K562 (cell line): ENCODE measurements around the gene ERCC4. TPM values are rescaled to one million over a fixed set of nuclear protein-coding genes. Genes with fewer than 3 reads are reported as not detected.

ENCODE experiments used
- ATAC-seq: fragments of 200-7000 bp; cut with Tn5 transposase; 3 replicates; pipeline ENCODE4 v1.9.1; 2020; ENCODE audit warnings: moderate library complexity
- BruUV-seq: library from RNA; stranded (reverse); fragments of 400-500 nt; replicated peaks from 2 replicates; lab custom pipeline; 2021; lab: Mats Ljungman, UMichigan
- CTCF ChIA-PET: fragments of 300-600 bp; formaldehyde crosslinking; extraction: SDS; loops from one replicate; lab custom pipeline; 2021; ENCODE audit warnings: low intra/inter-chr PET ratio; lab: Yijun Ruan, JAX
- POLR2A ChIA-PET: fragments of 300-600, 350-650 bp; sonication (Branson Sonifier 250); formaldehyde crosslinking; extraction: SDS; loops from one replicate; lab custom pipeline; 2021; ENCODE audit warnings: antibody characterized with exemption, inconsistent platforms; lab: Yijun Ruan, JAX
- DNase-seq, 4 experiments: peaks; one replicate each; pipeline versions ENCODE4 v3.0.0 to v3.0.0-alpha.2; 2011 to 2018; ENCODE audit warnings: low spot score in 3 of 4, mixed read lengths in 3 of 4; ENCODE audit errors: extremely low read depth in 1 of 4
- FAIRE-seq: peaks from 2 replicates; lab custom pipeline; 2011; peaks lifted over from hg19 to GRCh38; lab: Jason Lieb, UNC
- H2AFZ ChIP-seq: 2 replicates; pipeline ENCODE4 v1.6.0; 2011; ENCODE audit warnings: low read depth, low read length, control low read depth, inconsistent platforms
- H3K27ac ChIP-seq: fragments of 200-600 bp; 3 replicates; pipeline ENCODE4 v1.8.0; 2011; ENCODE audit warnings: low read depth, mild to moderate bottlenecking, control low read depth, inconsistent platforms, low read length, moderate library complexity, mixed read lengths; ENCODE audit errors: extremely low read depth
- H3K27me3 ChIP-seq, 2 experiments: fragments of 300-600 bp in 1 of 2; 2 replicates in 1 of 2; 3 replicates in 1 of 2; pipeline versions ENCODE4 v1.6.0 to v1.8.0; 2011; ENCODE audit warnings: inconsistent platforms in 2 of 2, low read length in 2 of 2, mild to moderate bottlenecking in 1 of 2, mixed read lengths in 1 of 2, moderate library complexity in 1 of 2; ENCODE audit not compliant: control insufficient read depth in 2 of 2, insufficient read depth in 2 of 2
- H3K36me3 ChIP-seq: fragments of 300-600 bp; 3 replicates; pipeline ENCODE4 v1.8.0; 2011; ENCODE audit warnings: mild to moderate bottlenecking, low read length, inconsistent platforms; ENCODE audit not compliant: control insufficient read depth, insufficient read depth
- H3K4me1 ChIP-seq, 2 experiments: fragments of 200-600 bp in 1 of 2; replicated peaks in 1 of 2; 2 replicates in 1 of 2; 3 replicates in 1 of 2; pipeline versions ENCODE4 v1.5.1 to v1.8.0; 2011; ENCODE audit warnings: inconsistent platforms in 2 of 2, low read length in 2 of 2, mild to moderate bottlenecking in 1 of 2, mixed read lengths in 1 of 2, moderate library complexity in 1 of 2; ENCODE audit not compliant: control insufficient read depth in 2 of 2, insufficient read depth in 2 of 2
- H3K4me2 ChIP-seq: 2 replicates; pipeline ENCODE4 v1.6.1; 2011; ENCODE audit warnings: low read length, control low read depth, inconsistent platforms, mixed read lengths; ENCODE audit not compliant: insufficient read depth
- H3K4me3 ChIP-seq: fragments of 200-600 bp; sonication (generic), shearing (Covaris generic); 2 replicates; pipeline ENCODE4 v1.5.1; 2016; ENCODE audit warnings: control low read depth, inconsistent platforms
- H3K79me2 ChIP-seq: fragments of 200-600 bp; 3 replicates; pipeline ENCODE4 v1.8.0; 2011; ENCODE audit warnings: low read length, inconsistent platforms; ENCODE audit not compliant: control insufficient read depth, insufficient read depth
- H3K9ac ChIP-seq, 2 experiments: 2 replicates each; pipeline versions ENCODE4 v1.6.0 to v1.6.1; 2011; ENCODE audit warnings: low read depth in 2 of 2, low read length in 2 of 2, control low read depth in 1 of 2, inconsistent platforms in 1 of 2, mild to moderate bottlenecking in 1 of 2, mixed read lengths in 1 of 2; ENCODE audit not compliant: insufficient read depth in 1 of 2
- H3K9me1 ChIP-seq: one replicate; pipeline ENCODE4 v1.6.0; 2011; ENCODE audit warnings: inconsistent platforms, mild to moderate bottlenecking, low read length, moderate library complexity; ENCODE audit not compliant: control insufficient read depth, insufficient read depth
- H3K9me3 ChIP-seq: replicated peaks from 2 replicates; pipeline ENCODE4 v1.5.1; 2011; ENCODE audit warnings: low read depth, low read length, inconsistent platforms; ENCODE audit not compliant: control insufficient read depth, insufficient read depth
- H4K20me1 ChIP-seq: replicated peaks from 2 replicates; pipeline ENCODE4 v1.6.1; 2011; ENCODE audit warnings: low read length, inconsistent platforms, mixed read lengths; ENCODE audit not compliant: control insufficient read depth, insufficient read depth
- ARHGAP35 ChIP-seq: fragments of 450-650 bp; IDR thresholded peaks from 2 replicates; pipeline ENCODE4 v1.6.1; 2018; ENCODE audit not compliant: partially characterized antibody
- SP1 ChIP-seq: sonication (generic); formaldehyde crosslinking; IDR thresholded peaks from 2 replicates; pipeline ENCODE4 v1.8.1; 2022; ENCODE audit warnings: mild to moderate bottlenecking, missing genetic modification reagents
- SRSF9 ChIP-seq: fragments of 200-400 bp; formaldehyde crosslinking; IDR thresholded peaks from 2 replicates; pipeline ENCODE4 v1.6.1; 2017; ENCODE audit warnings: low read depth, low read length, borderline replicate concordance
- TEAD2 ChIP-seq: fragments of 450-650 bp; IDR thresholded peaks from 2 replicates; pipeline ENCODE4 v1.6.1; 2016; ENCODE audit warnings: missing genetic modification characterization, control low read depth, missing compliant biosample characterization
- THRB ChIP-seq: fragments of 450-650 bp; formaldehyde crosslinking; conservative IDR thresholded peaks from 2 replicates; pipeline ENCODE4 v1.4.0; 2022; ENCODE audit warnings: mild to moderate bottlenecking, missing genetic modification characterization
- TRIM24 ChIP-seq, 2 experiments: fragments of 450-650 bp; IDR thresholded peaks; 2 replicates each; pipeline ENCODE4 v1.6.1; 2016
- ZFPM2 ChIP-seq: fragments of 250-450 bp; sonication (Bioruptor Pico); IDR thresholded peaks from 2 replicates; pipeline ENCODE4 v1.5.1; 2022; ENCODE audit warnings: mild to moderate bottlenecking
- ZNF232 ChIP-seq: sonication (generic); formaldehyde crosslinking; IDR thresholded peaks from 2 replicates; pipeline ENCODE4 v1.8.0; 2022; ENCODE audit warnings: mild to moderate bottlenecking, missing genetic modification reagents
- ZNF41 ChIP-seq: fragments of 250-450 bp; sonication (Bioruptor Pico); conservative IDR thresholded peaks from 2 replicates; pipeline ENCODE4 v1.4.0; 2020; ENCODE audit warnings: mild to moderate bottlenecking
- ZNF655 ChIP-seq: fragments of 250-450 bp; sonication (Bioruptor Pico); IDR thresholded peaks from 2 replicates; pipeline ENCODE4 v1.5.0; 2021
- ZNF707 ChIP-seq: fragments of 250-450 bp; sonication (Bioruptor Pico); conservative IDR thresholded peaks from 2 replicates; pipeline ENCODE4 v1.8.0; 2022; ENCODE audit warnings: inconsistent platforms, mild to moderate bottlenecking, moderate library complexity
- WGBS: fragments of 100-300 bp; shearing (Covaris generic); methylation state at CpG from one replicate; pipeline ENCODE4 v1.1.6; 2016; ENCODE audit warnings: low coverage, mixed read lengths; ENCODE audit not compliant: insufficient coverage; ENCODE audit errors: missing lambda C conversion rate; 5-methylcytosine and 5-hydroxymethylcytosine counted together
- in situ Hi-C: fragments of 300-500 bp; cut with MboI; formaldehyde crosslinking; loops from 4 replicates; pipeline ENCODE4 v1.15.0; 2018; ENCODE audit warnings: inconsistent platforms, mixed read lengths
- intact Hi-C: fragments of 100-400 bp; cut with micrococcal nuclease; formaldehyde crosslinking; loops from 2 replicates; pipeline ENCODE4 v1.14.2; 2022
- polyA plus RNA-seq, 8 experiments: library from polyadenylated mRNA; depleted of rRNA in 4 of 8; stranded (reverse) in 5 of 8; unstranded in 3 of 8; fragments of >200 nt; fragmentation: Nextera tagmentation in 2 of 8; fragmentation: Illumina TruSeq in 1 of 8; extraction: Ambion mirVana in 2 of 8; extraction: Trizol in 1 of 8; gene quantifications; 2 replicates each; pipeline versions ENCODE4 v1.2.1 to v1.2.3, GENCODE V29; 2011 to 2014; ENCODE audit warnings: inconsistent platforms in 1 of 8, missing spikeins in 1 of 8
- total RNA-seq, 7 experiments: library from RNA; depleted of rRNA in 6 of 7; stranded (reverse); fragments of >200 nt in 6 of 7; fragmentation: Illumina TruSeq in 2 of 7; extraction: Trizol in 2 of 7; gene quantifications; 2 replicates each; pipeline versions ENCODE4 v1.2.1 to v1.2.3, GENCODE V29; 2011 to 2021; ENCODE audit warnings: low replicate concordance in 1 of 7

The ERCC4 gene
- total and polyA plus RNA-seq, 9 of the 15 experiments (the other 6 are each of a cell fraction or from before 2014, with no cell fraction given), result 3.7 to 10.5 (median 6.0) TPM

GRCh38 chr16:13948086-13948485 is 28.1 kb downstream of the ERCC4 start:
- H3K9me3 ChIP-seq, result no peaks in the 10 kb centered on the region
- no peak overlapping the region for H3K27ac ChIP-seq
- H3K9me1 ChIP-seq, result no peaks in the 10 kb centered on the region
- no peaks in the 10 kb centered on the region for H3K79me2 ChIP-seq
- H4K20me1 ChIP-seq, result no peaks in the 10 kb centered on the region
- no peak overlapping the region for H3K9ac ChIP-seq
- ATAC-seq (no peak), DNase-seq (no peak), FAIRE-seq (no peak)
- no peak overlapping the region for H2AFZ ChIP-seq
- H3K27me3 ChIP-seq, result no peaks in the 10 kb centered on the region
- 69% methylated on average over 9 of the region's 9 CpGs for WGBS
- BruUV-seq, result no TSS peak
- no peak overlapping the region for H3K4me2 ChIP-seq
- intact Hi-C loops (no loop called here), in situ Hi-C loops (no loop called here)
- no peaks in the 10 kb centered on the region for H3K4me1 ChIP-seq
- CTCF ChIA-PET, result no interaction called here
- POLR2A ChIA-PET, result no interaction called here
- TF ChIP-seq THRB (CRISPR knock-in tag), result no peak
- no peak for TF ChIP-seq ARHGAP35
- no peak for TF ChIP-seq SP1
- TF ChIP-seq ZNF232 (CRISPR knock-in tag), result no peak
- TF ChIP-seq ZNF655 (CRISPR knock-in tag), result no peak
- TF ChIP-seq TEAD2, result no peak
- no peak for TF ChIP-seq SRSF9
- no peak for TF ChIP-seq TRIM24 (IDR thresholded peaks at IDR 0.05)
- no peak for TF ChIP-seq ZNF707 (CRISPR knock-in tag)
- no peak for TF ChIP-seq ZNF41 (CRISPR knock-in tag)
- TF ChIP-seq ZFPM2, result no peak
- H3K36me3 ChIP-seq, result peaks cover 28% of the 10 kb centered on the region; the same call in 2 of the 3 replicates
- no peak overlapping the region for H3K4me3 ChIP-seq
